CD14-positive monocyte (primary cell): ENCODE measurements around the gene IL1RAPL1. TPM values are rescaled to one million over a fixed set of nuclear protein-coding genes. Genes with fewer than 3 reads are reported as not detected.

ENCODE experiments used
- DNase-seq, 3 donors: peaks; one replicate each; pipeline ENCODE4 v3.0.0-alpha.2; 2011 to 2022
- H2AFZ ChIP-seq: 2 replicates; pipeline ENCODE4 v1.6.0; 2012; ENCODE audit warnings: mild to moderate bottlenecking, low read depth, low read length, inconsistent platforms; ENCODE audit not compliant: insufficient read depth, poor library complexity, severe bottlenecking
- H3K27ac ChIP-seq, 2 donors: 1 replicate in 1 of 2; 2 replicates in 1 of 2; pipeline ENCODE4 v1.5.1; 2012 to 2013; ENCODE audit warnings: low read length in 2 of 2, control low read depth in 1 of 2, inconsistent platforms in 1 of 2, low read depth in 1 of 2, mild to moderate bottlenecking in 1 of 2
- H3K27me3 ChIP-seq, 2 donors: one replicate each; pipeline versions ENCODE4 v1.6.0 to v1.6.1; 2011 to 2013; ENCODE audit warnings: low read length in 2 of 2; ENCODE audit not compliant: control insufficient read depth in 2 of 2, insufficient read depth in 2 of 2
- H3K36me3 ChIP-seq, 2 donors: replicated peaks in 1 of 2; 1 replicate in 1 of 2; 2 replicates in 1 of 2; pipeline versions ENCODE4 v1.5.1 to v1.6.1; 2012 to 2013; ENCODE audit warnings: low read length in 2 of 2, control low read depth in 1 of 2, inconsistent platforms in 1 of 2, mild to moderate bottlenecking in 1 of 2; ENCODE audit not compliant: insufficient read depth in 2 of 2, control insufficient read depth in 1 of 2
- H3K4me1 ChIP-seq, 2 donors: 1 replicate in 1 of 2; 2 replicates in 1 of 2; pipeline versions ENCODE4 v1.5.1 to v1.6.1; 2012 to 2013; ENCODE audit warnings: low read length in 2 of 2, control low read depth in 1 of 2, inconsistent platforms in 1 of 2, mild to moderate bottlenecking in 1 of 2, moderate library complexity in 1 of 2; ENCODE audit not compliant: insufficient read depth in 2 of 2, control insufficient read depth in 1 of 2
- H3K4me2 ChIP-seq: replicated peaks from 2 replicates; pipeline ENCODE3; 2012; ENCODE audit warnings: low read length, moderate library complexity, mild to moderate bottlenecking; ENCODE audit not compliant: poor library complexity, severe bottlenecking; ENCODE audit errors: extremely low read depth
- H3K4me3 ChIP-seq, 3 experiments: fragments of 200-600 bp in 1 of 3; sonication (generic) in 1 of 3; replicated peaks in 1 of 3; 1 replicate in 2 of 3; 2 replicates in 1 of 3; pipeline ENCODE4 v1.5.1; 2011 to 2013; ENCODE audit warnings: low read length in 3 of 3, mild to moderate bottlenecking in 3 of 3, control low read depth in 2 of 3, low read depth in 2 of 3, inconsistent platforms in 1 of 3, moderate library complexity in 1 of 3
- H3K79me2 ChIP-seq: 2 replicates; pipeline ENCODE4 v1.6.0; 2012; ENCODE audit warnings: mild to moderate bottlenecking, control low read depth, inconsistent platforms, low read length, moderate library complexity; ENCODE audit not compliant: insufficient read depth
- H3K9ac ChIP-seq: 2 replicates; pipeline ENCODE4 v1.6.0; 2017; ENCODE audit warnings: low read length, mild to moderate bottlenecking; ENCODE audit not compliant: insufficient read depth, poor library complexity, severe bottlenecking
- H3K9me3 ChIP-seq, 2 donors: replicated peaks in 1 of 2; 1 replicate in 1 of 2; 2 replicates in 1 of 2; pipeline versions ENCODE4 v1.5.1 to v1.6.1; 2012 to 2013; ENCODE audit warnings: low read length in 2 of 2, control low read depth in 1 of 2; ENCODE audit not compliant: control insufficient read depth in 1 of 2, insufficient read depth in 1 of 2
- H4K20me1 ChIP-seq: 2 replicates; pipeline ENCODE4 v1.6.0; 2012; ENCODE audit warnings: mild to moderate bottlenecking, low read length, control low read depth, moderate library complexity; ENCODE audit not compliant: insufficient read depth
- H3K27ac Mint-ChIP-seq, 7 donors: one replicate each; pipeline ENCODE4 v1.8.0; 2020; ENCODE audit warnings: mild to moderate bottlenecking in 7 of 7, mixed read lengths in 7 of 7, moderate library complexity in 6 of 7, inconsistent platforms in 2 of 7
- H3K27me3 Mint-ChIP-seq, 3 donors: one replicate each; pipeline ENCODE4 v1.8.0; 2021 to 2022; ENCODE audit warnings: low read depth in 3 of 3, mild to moderate bottlenecking in 3 of 3, mixed read lengths in 3 of 3, moderate library complexity in 3 of 3, inconsistent platforms in 1 of 3
- H3K36me3 Mint-ChIP-seq, 2 donors: one replicate each; pipeline ENCODE4 v1.8.0; 2020; ENCODE audit warnings: mixed read lengths in 2 of 2, inconsistent platforms in 1 of 2, mild to moderate bottlenecking in 1 of 2
- H3K4me1 Mint-ChIP-seq: one replicate; pipeline ENCODE4 v1.8.0; 2020; ENCODE audit warnings: mild to moderate bottlenecking, mixed read lengths
- H3K4me3 Mint-ChIP-seq, 2 donors: one replicate each; pipeline ENCODE4 v1.8.0; 2020; ENCODE audit warnings: mild to moderate bottlenecking in 2 of 2, mixed read lengths in 2 of 2, moderate library complexity in 1 of 2
- H3K9me3 Mint-ChIP-seq, 7 donors: one replicate each; pipeline ENCODE4 v1.8.0; 2020 to 2022; ENCODE audit warnings: mixed read lengths in 7 of 7, mild to moderate bottlenecking in 6 of 7, moderate library complexity in 6 of 7, inconsistent platforms in 2 of 7
- CTCF ChIP-seq: fragments of 200-600 bp; IDR thresholded peaks from one replicate; pipeline ENCODE4 v1.8.0; 2022; ENCODE audit warnings: antibody characterized with exemption, mild to moderate bottlenecking
- WGBS: methylation state at CpG from one replicate; pipeline ENCODE4 v1.1.5; 2013; ENCODE audit warnings: missing lambda C conversion rate; ENCODE audit not compliant: insufficient coverage; 5-methylcytosine and 5-hydroxymethylcytosine counted together
- intact Hi-C, 2 donors: fragments of 100-400 bp; cut with micrococcal nuclease; formaldehyde crosslinking; loops; one replicate each; pipeline versions ENCODE4 v1.15.0 to v1.15.1; 2023
- polyA plus RNA-seq, 3 donors: library from polyadenylated mRNA; depleted of rRNA in 1 of 3; unstranded in 2 of 3; stranded (reverse) in 1 of 3; fragments of 300-500 nt in 2 of 3; fragments of >200 nt in 1 of 3; fragmentation: Illumina TruSeq in 2 of 3; gene quantifications; 1 replicate in 2 of 3; 2 replicates in 1 of 3; pipeline ENCODE4 v1.2.3, GENCODE V29; 2012 to 2021

IL1RAPL1 gene
- polyA plus RNA-seq, 3 donors = not detected

- no peak for DNase-seq
- Histone ChIP-seq H3K27ac (no peak overlapping the region), H3K79me2 (no peaks in the 10 kb centered on the region), H3K27me3 (no peaks in the 10 kb centered on the region), H3K4me1 (no peaks in the 10 kb centered on the region), H3K4me3 (no peak overlapping the region), H2AFZ (no peak overlapping the region), H3K36me3 (no peaks in the 10 kb centered on the region), H4K20me1 (no peaks in the 10 kb centered on the region), H3K9me3 (no peaks in the 10 kb centered on the region), H3K4me2 (no peak overlapping the region), H3K9ac (no peak overlapping the region)
- intact Hi-C loops = no loop called here
- H3K9me3 Mint-ChIP-seq = peaks cover 0 to 10% (median 0%) of the 10 kb centered on the region in 7 donors
- no peaks in the 10 kb centered on the region for H3K4me1 Mint-ChIP-seq
- H3K4me3 Mint-ChIP-seq = no peak overlapping the region
- TF ChIP-seq CTCF = no peak
- peaks cover 0 to 2% (median 0%) of the 10 kb centered on the region in 3 donors for H3K27me3 Mint-ChIP-seq
- H3K36me3 Mint-ChIP-seq = no peaks in the 10 kb centered on the region
- H3K27ac Mint-ChIP-seq = no peak overlapping the region
Measured at GRCh38 chrX:29269390-29269789, 682.1 kb downstream of the IL1RAPL1 start.

GRCh38 chrX:29274517-29274916, 687.3 kb downstream of the IL1RAPL1 start:
- WGBS = no CpG with 5 or more reads among the region's 3 CpGs
- TF ChIP-seq CTCF = no peak
- H3K27ac ChIP-seq = no peak overlapping the region
- H3K79me2 ChIP-seq = no peaks in the 10 kb centered on the region
- Mint-ChIP-seq H3K27me3 (peaks cover 0 to 2% (median 0%) of the 10 kb centered on the region in 3 donors), H3K4me1 (no peaks in the 10 kb centered on the region), H3K27ac (no peak overlapping the region), H3K4me3 (no peak overlapping the region), H3K36me3 (no peaks in the 10 kb centered on the region), H3K9me3 (peaks cover 0 to 10% (median 0%) of the 10 kb centered on the region in 7 donors)
- no peak overlapping the region for H2AFZ ChIP-seq
- DNase-seq = no peak
- H3K9ac ChIP-seq = no peak overlapping the region
- H3K9me3 ChIP-seq = no peaks in the 10 kb centered on the region
- no peaks in the 10 kb centered on the region for H3K27me3 ChIP-seq
- no peak overlapping the region for H3K4me2 ChIP-seq
- intact Hi-C loops = no loop called here
- H3K36me3 ChIP-seq = no peaks in the 10 kb centered on the region
- no peaks in the 10 kb centered on the region for H3K4me1 ChIP-seq
- no peak overlapping the region for H3K4me3 ChIP-seq
- H4K20me1 ChIP-seq = no peaks in the 10 kb centered on the region
